ENCODE results near the gene PDLIM7.
A peak's percentile ranks its signal among the peaks of the same experiment; 100 is the strongest.

PDLIM7 gene

DNA sequence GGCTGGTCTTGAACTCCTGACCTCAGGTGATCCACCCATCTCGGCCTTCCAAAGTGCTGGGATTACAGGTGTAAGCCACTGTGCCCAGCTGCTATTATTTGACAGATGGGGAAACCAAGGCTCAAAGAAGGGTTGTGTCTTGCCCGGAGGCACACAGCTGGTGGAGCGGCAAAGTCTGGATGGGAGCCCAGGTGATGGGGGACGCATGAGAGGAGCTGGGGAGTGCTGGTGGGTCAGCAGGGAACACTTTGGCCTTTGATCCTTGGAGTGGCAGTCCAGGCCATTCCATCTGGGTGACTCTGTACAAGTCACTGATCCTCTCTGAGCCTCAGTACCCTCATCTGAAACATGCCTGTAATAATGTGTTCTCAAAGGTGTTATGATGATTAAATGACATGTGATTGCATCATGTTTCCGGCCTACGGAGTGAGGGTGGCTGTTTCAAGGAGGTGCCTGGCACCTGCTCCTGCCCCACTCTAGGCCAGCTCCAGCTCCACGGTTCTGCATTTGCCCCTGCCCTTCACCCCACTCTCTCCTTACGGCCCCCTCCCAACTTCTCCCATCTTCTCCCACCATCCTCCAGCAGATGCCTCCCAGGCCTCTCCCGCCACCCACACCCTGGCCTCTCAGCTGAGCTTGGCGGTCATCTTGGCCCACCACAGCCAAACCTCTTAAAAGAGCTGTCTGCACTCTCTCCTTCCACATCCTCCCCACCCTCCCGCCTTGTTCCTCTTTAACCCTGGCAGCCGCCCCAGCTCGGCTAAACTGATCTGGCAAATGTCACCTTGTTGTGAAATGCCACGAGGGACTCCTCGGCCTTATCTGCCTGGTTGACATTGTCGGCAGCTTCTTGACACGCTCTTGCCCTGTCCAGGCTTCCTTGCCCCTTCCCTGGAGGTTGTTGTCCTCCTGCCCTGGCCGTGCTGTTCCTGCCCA is 18.4 kb downstream of the PDLIM7 start:
- Mint-ChIP-seq H3K4me3 (peak overlapping the region; percentile 38), H3K4me1 (peaks cover 45% of the 10 kb centered on the region), H3K9me3 (no peaks in the 10 kb centered on the region), H3K36me3 (no peaks in the 10 kb centered on the region), H3K27me3 (peaks cover 10% of the 10 kb centered on the region), H3K27ac (peak overlapping the region; percentile 77)
- peak; percentile 79 for ATAC-seq

DNA sequence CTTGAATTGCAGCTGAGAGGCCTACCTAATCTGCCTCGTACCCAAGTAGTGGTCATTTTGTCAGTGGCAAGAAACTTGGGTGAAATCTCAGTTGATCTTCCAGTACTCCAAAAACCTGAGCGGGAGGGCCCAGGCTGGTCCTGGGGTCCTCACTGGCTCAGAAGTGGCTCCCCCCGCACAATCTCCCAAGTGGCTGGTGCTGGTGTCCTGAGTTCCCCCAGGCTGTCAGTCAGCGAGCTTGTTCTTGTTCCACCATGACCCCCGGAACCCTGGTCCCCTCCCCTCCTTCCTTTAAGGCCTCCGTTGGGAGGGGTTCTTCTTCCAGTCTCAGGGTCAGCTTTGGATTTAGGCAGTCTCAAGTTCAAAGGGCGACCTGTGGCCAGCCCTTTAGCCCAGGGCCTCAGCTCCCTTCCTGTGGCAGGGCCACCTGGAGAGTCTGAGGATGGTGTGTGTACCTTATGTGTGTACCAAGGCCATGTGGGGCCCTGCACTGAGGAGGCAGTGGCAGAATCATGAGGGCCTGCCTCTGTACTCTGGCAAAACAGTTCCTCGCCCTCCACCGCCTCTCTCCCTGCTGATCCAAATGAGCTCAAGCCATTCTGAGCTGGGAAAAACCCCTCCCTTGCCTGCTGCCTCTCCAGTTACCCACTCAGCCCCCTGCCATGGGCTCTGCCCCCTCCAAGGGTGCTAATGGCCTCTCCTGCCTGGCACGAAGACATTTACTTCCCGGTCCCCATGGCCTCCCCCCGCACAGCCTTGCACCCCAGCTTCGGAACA is 19.5 kb downstream of the PDLIM7 start:
- Mint-ChIP-seq H3K9me3 (no peaks in the 10 kb centered on the region), H3K27me3 (peaks cover 16% of the 10 kb centered on the region), H3K4me1 (peaks cover 49% of the 10 kb centered on the region), H3K27ac (peak overlapping the region; percentile 49), H3K4me3 (no peak overlapping the region), H3K36me3 (no peaks in the 10 kb centered on the region)
- ATAC-seq = no peak

DNA sequence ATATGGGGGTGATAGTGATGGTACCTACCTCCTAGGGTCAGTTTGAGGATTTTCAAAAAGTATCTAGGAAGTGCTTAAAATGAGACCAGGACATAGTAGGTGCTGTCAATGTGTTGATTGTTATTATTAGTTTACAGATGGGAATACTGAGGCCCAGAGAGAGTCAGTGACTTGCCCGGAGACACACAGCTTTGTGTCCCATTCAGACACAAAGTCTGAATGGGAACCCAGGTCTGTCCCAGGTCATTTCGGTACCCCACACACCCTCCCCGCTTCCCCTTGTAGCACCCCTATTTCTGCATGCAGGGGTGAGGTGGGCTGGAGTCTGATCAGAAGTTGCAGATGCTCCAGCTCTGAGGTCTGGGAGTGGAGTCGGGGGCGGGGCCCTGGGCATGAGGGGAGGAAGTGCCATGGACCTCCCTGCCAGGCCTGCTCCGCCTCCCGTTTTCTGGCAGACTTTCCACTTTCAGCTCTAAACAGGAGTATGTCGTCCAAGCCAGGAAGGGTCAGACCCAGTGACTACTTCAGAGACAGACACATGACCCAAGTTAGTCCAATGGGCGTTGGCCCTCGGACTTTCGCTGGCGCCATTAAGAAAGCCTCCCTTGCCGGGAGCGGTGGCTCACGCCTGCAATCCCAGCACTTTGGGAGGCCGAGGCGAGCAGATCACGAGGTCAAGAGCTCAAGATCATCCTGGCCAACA is 20.7 kb downstream of the PDLIM7 start:
- ATAC-seq = no peak

DNA sequence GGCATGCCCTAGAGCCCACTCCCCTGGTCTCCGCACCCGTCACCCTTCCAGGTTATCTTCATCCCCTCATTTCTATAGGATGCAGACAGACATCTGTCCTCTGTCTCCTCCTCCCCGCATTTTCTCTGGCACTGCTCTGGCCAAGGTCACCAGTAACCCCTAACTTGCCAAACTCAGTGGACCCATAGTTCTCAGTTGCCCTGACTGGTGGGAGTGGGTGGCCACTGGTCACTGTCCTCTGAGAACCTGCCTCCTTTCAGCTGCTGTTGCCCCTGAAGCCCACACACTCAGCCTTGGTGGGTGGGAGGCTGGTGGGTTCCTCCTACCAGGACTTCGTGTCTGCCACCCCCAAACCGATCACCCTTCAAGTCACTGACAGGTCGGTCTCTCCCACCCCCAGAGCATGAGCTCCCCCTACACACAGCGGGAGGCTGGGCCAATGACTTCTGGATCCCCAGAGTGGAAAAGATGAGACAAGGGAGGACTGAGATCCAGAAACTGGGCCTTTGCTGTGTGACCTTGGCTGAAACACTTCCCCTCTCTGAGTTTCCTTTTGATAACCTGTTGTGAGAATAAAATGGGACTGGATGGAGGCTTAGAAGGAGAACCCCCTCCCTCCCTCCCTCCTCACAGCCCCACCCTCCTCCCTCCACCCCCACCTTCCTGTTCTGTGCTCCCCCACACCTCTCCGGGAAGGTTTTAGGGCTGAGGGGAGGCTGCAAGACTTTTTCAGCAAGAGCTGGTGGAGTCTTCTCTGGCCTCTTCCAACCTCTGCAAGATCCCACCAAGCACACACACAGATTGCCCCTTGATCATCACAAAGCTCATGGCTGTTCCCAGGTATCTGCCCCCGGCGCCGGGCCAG is 21.6 kb downstream of the PDLIM7 start:
- Mint-ChIP-seq H3K4me1 (peaks cover 49% of the 10 kb centered on the region), H3K4me3 (no peak overlapping the region), H3K9me3 (no peaks in the 10 kb centered on the region), H3K27me3 (peaks cover 17% of the 10 kb centered on the region), H3K36me3 (no peaks in the 10 kb centered on the region), H3K27ac (no peak overlapping the region)
- no peak for ATAC-seq

More for the DNA sequence above, 20.7 kb downstream of the PDLIM7 start:
- Mint-ChIP-seq H3K27ac (no peak overlapping the region), H3K9me3 (no peaks in the 10 kb centered on the region), H3K27me3 (peaks cover 16% of the 10 kb centered on the region), H3K4me1 (peaks cover 49% of the 10 kb centered on the region), H3K4me3 (no peak overlapping the region), H3K36me3 (no peaks in the 10 kb centered on the region)

DNA sequence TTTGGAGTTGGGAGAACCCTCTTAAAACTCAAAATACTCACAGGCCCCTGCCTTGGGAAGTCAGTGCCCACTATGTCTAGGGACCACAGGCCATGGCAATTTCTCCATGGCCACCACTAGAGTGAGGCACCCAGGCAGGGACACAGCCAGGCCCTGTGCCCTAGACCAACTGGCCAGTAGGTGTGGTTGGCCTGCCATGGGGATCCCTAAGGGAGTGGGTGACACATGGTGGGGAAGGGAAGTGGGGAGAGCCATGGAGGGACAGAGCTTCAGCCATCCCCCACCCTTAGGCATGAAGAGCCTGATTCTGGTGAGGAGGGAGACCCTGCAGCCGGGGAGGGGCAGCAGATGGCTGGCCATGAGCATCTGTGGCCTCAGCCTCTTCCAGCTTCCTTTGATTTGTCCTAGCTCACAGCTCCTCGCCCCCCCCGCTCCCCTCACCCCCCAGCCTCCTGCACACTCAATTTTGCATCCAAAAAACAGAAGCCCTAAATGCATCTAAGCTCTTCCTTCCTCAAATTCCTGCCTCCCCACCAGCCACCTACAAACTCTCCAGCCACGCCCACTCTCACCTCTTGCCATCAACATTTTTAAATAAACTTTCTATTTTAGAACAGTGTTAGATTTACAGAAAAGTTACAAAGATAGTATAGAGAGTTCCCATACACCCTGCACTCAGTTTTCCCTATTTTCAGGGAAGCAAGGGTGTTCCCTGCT is 22.4 kb downstream of the PDLIM7 start:
- Mint-ChIP-seq H3K4me3 (peak overlapping the region; percentile 73), H3K27ac (no peak overlapping the region), H3K4me1 (peaks cover 47% of the 10 kb centered on the region), H3K27me3 (peaks cover 25% of the 10 kb centered on the region), H3K36me3 (no peaks in the 10 kb centered on the region), H3K9me3 (no peaks in the 10 kb centered on the region)
- no peak for ATAC-seq

DNA sequence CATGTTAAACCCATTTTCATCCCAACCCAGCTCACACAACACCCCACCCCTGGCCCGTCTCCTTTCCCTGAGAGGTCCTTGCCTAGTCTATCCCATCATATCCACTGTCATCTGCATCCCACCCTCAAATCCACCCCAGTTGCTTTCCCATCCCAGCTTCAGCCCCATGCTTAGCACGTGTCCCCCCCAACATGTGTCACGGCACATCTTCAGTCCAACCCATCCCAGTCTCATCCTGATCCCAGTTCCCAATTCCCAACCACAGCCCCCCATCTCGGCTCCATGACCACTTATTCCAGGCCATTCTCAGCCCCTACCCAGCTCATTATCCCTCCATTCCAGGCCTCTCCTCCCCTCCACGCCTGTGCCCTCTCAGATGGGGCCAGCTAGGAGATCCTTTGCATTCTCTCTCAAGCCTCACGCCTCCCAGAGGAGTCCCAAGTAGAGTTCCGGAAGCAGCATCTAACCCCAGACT is 23.4 kb downstream of the PDLIM7 start:
- no peaks in the 10 kb centered on the region for H3K36me3 Mint-ChIP-seq
- peaks cover 32% of the 10 kb centered on the region for H3K27me3 Mint-ChIP-seq
- ATAC-seq = no peak
- H3K4me1 Mint-ChIP-seq = peaks cover 37% of the 10 kb centered on the region
- H3K4me3 Mint-ChIP-seq = peak overlapping the region; percentile 73
- H3K27ac Mint-ChIP-seq = peak overlapping the region; percentile 18
- no peaks in the 10 kb centered on the region for H3K9me3 Mint-ChIP-seq

DNA sequence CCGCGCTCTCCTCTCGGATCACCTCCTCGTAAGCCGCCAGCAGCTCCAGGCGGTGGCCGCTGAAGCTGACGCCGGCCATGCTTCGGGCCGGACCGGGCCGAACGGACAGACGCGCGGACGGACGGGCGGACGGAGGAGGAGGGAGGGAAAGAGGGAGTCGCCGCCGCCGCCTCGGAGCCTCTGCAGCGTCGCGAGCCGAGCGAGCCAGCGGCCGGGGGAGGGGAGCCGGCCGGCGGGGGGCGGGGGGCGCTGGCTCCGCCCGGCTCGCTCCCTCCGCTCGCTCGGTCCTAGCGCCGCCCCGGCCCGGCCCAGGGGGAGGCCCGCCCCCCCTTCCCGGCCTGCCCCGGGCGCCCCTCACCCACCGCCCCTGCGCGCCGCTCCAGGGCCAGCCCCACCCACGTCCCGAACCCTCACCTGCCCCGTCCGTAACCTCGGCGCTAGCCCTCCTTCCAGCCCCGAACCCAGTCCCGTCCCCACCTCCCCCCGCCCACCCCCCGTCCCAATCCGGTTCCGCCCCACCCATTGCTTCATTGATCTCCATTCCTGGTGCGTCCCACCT is 23.9 kb downstream of the PDLIM7 start, which contains the start of gene DBN1:
Gene DBN1, minus strand, starts transcription at position 192 of the 559 bp plus-strand sequence. Its CDS starts 113 bp downstream, at position 79.
- peak; percentile 20 for ATAC-seq
- Mint-ChIP-seq H3K4me1 (peaks cover 32% of the 10 kb centered on the region), H3K36me3 (no peaks in the 10 kb centered on the region), H3K4me3 (peak within 1 kb of the TSS; percentile 73), H3K9me3 (no peaks in the 10 kb centered on the region), H3K27me3 (peaks cover 32% of the 10 kb centered on the region), H3K27ac (peak within 1 kb of the TSS; percentile 18)

DNA sequence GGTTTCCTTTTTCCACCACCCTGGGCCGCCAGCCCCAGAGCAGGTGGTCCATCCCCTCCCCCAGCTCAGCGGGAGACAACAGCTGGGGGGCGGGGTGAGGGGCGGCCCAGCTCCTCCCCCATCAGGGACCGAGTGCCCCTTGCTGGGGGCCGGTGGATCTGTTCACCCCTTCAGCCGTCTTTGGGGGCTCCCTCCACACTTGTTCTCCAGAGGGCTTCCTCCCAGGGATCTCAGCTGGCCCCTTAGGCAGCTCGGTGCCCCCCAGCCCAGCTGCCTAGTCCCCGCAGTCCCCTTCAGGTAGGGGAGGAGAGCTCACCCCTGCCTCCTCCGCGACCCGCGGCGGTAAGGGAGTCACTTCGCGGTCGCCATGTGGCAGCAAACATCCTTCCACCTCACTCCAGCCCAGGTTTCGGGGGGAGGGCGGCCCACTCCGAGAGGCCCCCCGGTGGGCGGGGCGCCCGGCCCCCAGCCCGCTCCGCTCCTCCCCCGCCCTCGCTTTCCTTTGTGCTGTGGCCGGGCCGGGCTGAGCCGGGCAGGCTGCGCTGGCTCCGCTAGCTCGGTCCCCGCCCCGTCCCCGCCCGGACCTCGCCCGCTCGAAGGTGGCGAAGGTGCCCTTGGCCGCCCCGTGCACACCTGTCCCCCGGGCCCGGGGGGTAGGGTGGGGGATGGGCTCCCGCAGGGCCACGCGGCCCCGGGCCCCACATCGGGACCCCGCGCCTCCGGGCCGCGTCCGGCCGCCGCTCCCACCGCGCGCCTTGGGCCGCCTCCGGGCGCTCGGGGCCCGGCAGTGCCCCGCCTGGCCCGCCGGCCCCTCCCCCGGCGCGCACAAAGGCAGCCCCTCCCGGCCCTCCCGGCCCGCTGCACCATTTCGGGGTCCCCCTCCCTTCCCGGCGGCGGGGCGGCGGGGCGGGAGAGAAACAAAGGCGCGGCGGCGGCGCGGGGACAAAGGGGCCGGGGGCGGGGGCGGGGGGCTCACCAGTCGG is 24.7 kb downstream of the PDLIM7 start:
- Mint-ChIP-seq H3K9me3 (no peaks in the 10 kb centered on the region), H3K4me3 (peak overlapping the region; percentile 50), H3K27me3 (peaks cover 32% of the 10 kb centered on the region), H3K27ac (no peak overlapping the region), H3K4me1 (peaks cover 30% of the 10 kb centered on the region), H3K36me3 (no peaks in the 10 kb centered on the region)
- peak; percentile 63 for ATAC-seq

DNA sequence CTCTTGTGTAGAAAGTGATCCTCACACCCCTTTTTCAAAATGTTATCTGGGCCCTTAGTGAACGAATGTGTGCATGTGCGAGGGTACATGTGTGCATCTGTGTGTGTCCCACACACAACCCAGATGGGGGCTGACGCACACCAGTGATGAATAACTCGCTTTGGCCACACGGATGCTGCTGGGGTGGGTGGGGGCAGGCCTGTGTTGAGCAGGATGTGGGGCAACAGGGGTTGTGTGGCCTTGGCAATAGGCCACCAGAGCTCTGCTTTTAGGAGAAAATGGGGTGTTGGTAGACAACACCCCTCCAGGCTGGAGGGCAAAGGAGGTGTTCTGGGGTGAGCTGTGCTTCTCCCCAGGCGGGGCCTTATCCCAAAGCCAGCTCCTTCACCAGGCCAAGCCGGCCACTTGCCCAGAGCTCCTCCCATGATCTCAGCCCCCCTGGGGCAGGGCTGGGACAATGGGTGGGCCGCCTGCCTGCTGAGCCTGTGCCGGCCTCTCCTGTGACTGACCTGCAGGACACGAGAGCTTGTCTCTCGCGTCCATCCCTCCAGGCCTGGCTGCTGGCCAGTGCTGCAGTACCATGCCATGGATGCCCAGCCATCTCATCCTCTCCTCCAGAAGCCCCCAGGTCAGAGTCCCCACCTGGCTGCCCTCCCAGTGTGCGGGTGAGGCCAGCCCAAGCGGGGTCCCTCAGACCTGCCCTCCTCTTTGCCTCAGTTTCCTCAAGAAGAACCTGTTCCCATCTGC is 25.6 kb downstream of the PDLIM7 start:
- Mint-ChIP-seq H3K27ac (no peak overlapping the region), H3K27me3 (peaks cover 32% of the 10 kb centered on the region)
- no peak for ATAC-seq

DNA sequence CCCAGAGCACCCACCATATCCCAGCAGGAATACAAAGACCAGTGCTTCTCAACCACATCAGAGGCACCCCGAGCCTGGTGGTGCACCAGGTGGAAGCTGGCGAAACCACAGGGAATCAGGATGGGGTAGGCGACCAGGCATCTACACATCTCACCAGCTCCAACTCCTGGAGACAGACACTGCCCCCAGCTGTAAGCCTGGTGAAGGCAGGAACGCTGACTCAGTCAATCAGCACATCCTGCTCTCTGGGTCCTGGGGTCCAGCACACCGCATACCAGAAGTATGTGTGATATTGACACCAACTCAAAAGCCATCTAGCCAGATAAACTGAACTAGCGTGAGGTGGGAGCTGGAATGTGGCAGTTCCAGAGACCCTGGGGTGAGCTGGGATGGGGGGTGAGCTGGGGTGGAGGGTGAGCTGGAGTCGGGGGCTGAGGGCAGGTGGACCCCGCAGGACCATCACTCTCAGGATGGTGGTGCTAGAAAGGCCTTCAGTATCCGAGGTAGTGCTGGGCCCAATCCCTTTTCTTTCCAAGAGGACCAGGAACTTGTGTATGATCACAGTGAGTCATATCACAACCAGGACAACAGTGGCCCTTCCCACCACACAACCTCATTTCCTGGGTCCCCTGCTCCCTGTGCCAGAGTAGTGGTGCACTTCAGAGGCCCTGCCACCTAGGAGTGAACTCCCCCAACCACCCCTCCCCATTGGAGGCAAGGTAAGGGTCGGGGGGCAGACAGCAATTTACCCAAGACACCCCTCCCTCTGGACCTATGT is 26.5 kb downstream of the PDLIM7 start:
- no peak overlapping the region for H3K4me3 Mint-ChIP-seq
- no peaks in the 10 kb centered on the region for H3K9me3 Mint-ChIP-seq
- H3K4me1 Mint-ChIP-seq = peaks cover 24% of the 10 kb centered on the region
- no peak for ATAC-seq
- H3K27me3 Mint-ChIP-seq = peaks cover 32% of the 10 kb centered on the region
- no peaks in the 10 kb centered on the region for H3K36me3 Mint-ChIP-seq
- H3K27ac Mint-ChIP-seq = no peak overlapping the region

More for the DNA sequence above, 25.6 kb downstream of the PDLIM7 start:
- Mint-ChIP-seq H3K9me3 (no peaks in the 10 kb centered on the region), H3K4me1 (peaks cover 30% of the 10 kb centered on the region), H3K36me3 (no peaks in the 10 kb centered on the region), H3K4me3 (no peak overlapping the region)

DNA sequence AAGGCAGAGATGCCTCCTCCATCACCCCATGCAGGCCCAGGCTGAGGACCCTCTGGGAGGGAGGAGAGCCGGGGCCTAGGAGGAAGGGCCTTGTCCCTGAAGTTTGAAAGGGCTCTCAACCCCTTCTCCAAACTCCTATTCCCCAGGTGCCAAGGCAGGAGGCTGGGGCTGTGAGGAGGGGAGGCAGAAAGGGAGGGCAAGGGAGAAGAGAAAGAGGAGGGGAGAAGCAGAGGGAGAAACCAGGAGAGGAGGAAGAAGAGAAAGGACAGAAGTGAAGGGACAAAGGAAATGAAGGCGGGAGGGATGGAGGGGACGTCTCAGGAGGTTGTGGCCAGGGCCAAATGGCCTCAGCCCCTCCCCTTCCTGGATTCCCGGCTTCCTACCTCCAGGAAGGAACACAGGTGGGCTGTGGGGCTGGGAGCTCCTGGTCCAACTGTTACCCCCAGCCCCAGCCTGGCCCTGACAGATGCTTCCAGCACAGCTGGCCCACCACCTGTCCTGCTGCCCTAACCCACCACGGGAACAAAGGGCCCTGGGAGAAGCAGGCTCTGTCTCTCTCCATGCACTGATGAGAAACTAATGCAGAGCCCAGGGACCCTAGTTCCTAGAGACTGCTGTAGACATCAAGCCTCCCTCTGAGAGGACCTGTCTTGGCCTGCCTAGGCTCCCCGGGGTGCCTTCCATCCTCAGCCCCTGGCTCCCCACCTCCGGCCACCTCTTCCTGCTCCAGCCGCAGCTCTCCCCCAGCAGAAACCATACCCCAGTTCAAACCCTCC is 27.5 kb downstream of the PDLIM7 start:
- H3K4me3 Mint-ChIP-seq = no peak overlapping the region
- no peak for ATAC-seq
- no peaks in the 10 kb centered on the region for H3K36me3 Mint-ChIP-seq
- H3K4me1 Mint-ChIP-seq = peaks cover 13% of the 10 kb centered on the region
- no peak overlapping the region for H3K27ac Mint-ChIP-seq
- H3K27me3 Mint-ChIP-seq = peaks cover 31% of the 10 kb centered on the region
- H3K9me3 Mint-ChIP-seq = no peaks in the 10 kb centered on the region
